ENCODE measurements around the gene UBL7. TPM values are rescaled to one million over a fixed set of nuclear protein-coding genes. Genes with fewer than 3 reads are reported as not detected.

The UBL7 gene
- total RNA-seq, 1 experiment from 2014 or later = 73.9 TPM

- 0 out of 2 replicates have a peak, but pooled peaks cover 6% of the 10 kb centered on the region for H3K4me1 ChIP-seq (replicated peaks; ENCODE audit: insufficient read depth)
- H2AFZ ChIP-seq = no peak overlapping the region
- no peaks in the 10 kb centered on the region for H3K36me3 ChIP-seq (ENCODE audit: low read depth)
- H3K27me3 ChIP-seq (ENCODE audit: insufficient read depth, low read depth) = no peaks in the 10 kb centered on the region
- BruUV-seq (replicated peaks) = no TSS peak
- H3K27ac ChIP-seq = no peak overlapping the region
- DNase-seq = no peak
- H3K9me3 ChIP-seq (ENCODE audit: insufficient read depth, low read depth) = no peaks in the 10 kb centered on the region
- no peaks in the 10 kb centered on the region for H3K9me2 ChIP-seq (ENCODE audit: insufficient read depth)
- TF ChIP-seq CTCF (conservative IDR thresholded peaks at IDR 0.05) (no peak), EZH2 (IDR thresholded peaks at IDR 0.05; ENCODE audit: low read depth) (no peak)
- intact Hi-C loops (cut with micrococcal nuclease; ENCODE audit: unreplicated experiment) = loop anchor here (1.0 to 2.0 kb wide), 3 partner anchors 56 to 194 kb away; no protein-coding TSS in a partner anchor
- CTCF ChIA-PET = interaction anchor here (0.6 to 0.7 kb wide), 3 partner anchors 10 to 56 kb away, joined by 4 to 5 read pairs (median 5); no protein-coding TSS in a partner anchor
- H4K20me1 ChIP-seq (ENCODE audit: insufficient read depth) = no peaks in the 10 kb centered on the region
- no peaks in the 10 kb centered on the region for H3K79me2 ChIP-seq (ENCODE audit: low read depth)
- no peak overlapping the region for H3K4me3 ChIP-seq
- POLR2A ChIA-PET (ENCODE audit: unreplicated experiment) = interaction anchor here (0.6 to 0.8 kb wide), 2 partner anchors 41 to 49 kb away, joined by 3 read pairs; no protein-coding TSS in a partner anchor
- H3K4me2 ChIP-seq = no peak overlapping the region
- no peaks in the 10 kb centered on the region for H3F3A ChIP-seq (ENCODE audit: insufficient read depth, low read depth)
Measured at GRCh38 chr15:74438206-74438605, 22.8 kb downstream of the UBL7 start.

DNA sequence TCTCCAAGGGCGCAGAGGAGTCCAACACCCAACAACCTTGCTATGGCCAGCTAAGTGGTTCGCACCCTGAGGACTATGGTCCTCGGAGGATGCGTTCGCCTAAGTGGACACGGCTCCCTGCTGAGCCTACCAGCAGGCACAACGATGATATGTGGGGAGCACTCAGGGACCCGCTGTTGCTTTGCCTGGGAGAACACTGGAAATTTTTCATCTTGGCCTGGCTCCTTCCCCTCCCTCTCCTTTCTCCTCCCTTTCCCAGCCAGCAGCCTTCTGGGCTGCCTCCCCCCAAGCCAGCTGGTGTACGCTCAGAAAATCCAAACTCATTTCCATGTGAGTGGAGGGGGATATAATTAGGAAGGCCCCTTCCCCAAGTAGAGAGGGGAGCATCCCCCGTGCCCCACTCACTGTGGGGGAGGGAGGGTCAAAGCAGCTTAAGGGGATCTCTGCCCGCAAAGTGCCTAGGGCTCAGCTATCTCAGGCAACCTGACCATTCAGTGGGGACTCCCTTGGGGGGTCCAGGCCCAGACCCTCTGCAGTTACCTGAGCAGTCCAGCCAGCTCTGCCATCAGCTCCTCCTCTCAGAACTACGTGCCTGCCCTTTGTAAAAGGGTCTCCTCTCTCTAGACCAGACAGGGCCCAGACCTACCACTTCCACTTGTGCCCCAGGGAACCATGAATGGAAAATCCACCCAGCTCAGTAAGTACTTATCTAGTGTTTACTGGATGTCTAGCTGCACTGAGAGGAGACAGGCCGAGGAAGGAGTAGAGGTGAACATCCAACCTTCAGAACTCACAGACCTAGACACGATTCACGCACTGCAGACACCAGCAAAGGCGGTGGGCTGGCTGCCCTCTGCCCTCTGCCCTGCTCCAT is 26.5 kb downstream of the UBL7 start:
- no peaks in the 10 kb centered on the region for H3K27me3 ChIP-seq (ENCODE audit: insufficient read depth, low read depth)
- no peak for DNase-seq
- no peak for TF ChIP-seq CTCF (conservative IDR thresholded peaks at IDR 0.05)
- no peaks in the 10 kb centered on the region for H3K9me3 ChIP-seq (ENCODE audit: insufficient read depth, low read depth)
- H3K79me2 ChIP-seq (ENCODE audit: low read depth) = peaks cover 33% of the 10 kb centered on the region
- H3F3A ChIP-seq (ENCODE audit: insufficient read depth, low read depth) = no peaks in the 10 kb centered on the region
- TSS peak; percentile 94 for BruUV-seq (replicated peaks)
- peak overlapping the region; percentile 83 for H3K4me2 ChIP-seq
- H4K20me1 ChIP-seq (ENCODE audit: insufficient read depth) = no peaks in the 10 kb centered on the region
- intact Hi-C loops (cut with micrococcal nuclease; ENCODE audit: unreplicated experiment) = no loop called here
- peaks cover 6% of the 10 kb centered on the region; the same call in 1 of the 2 replicates for H3K4me1 ChIP-seq (replicated peaks; ENCODE audit: insufficient read depth)
- H3K36me3 ChIP-seq (ENCODE audit: low read depth) = no peaks in the 10 kb centered on the region
- no peak overlapping the region for H3K27ac ChIP-seq
- H3K4me3 ChIP-seq = peak overlapping the region; percentile 69; the same call in 1 of the 2 replicates
- no peaks in the 10 kb centered on the region for H3K9me2 ChIP-seq (ENCODE audit: insufficient read depth)
- no peak overlapping the region for H2AFZ ChIP-seq
- POLR2A ChIA-PET (ENCODE audit: unreplicated experiment) = interaction anchor here (0.7 to 0.9 kb wide), 2 partner anchors 38 to 54 kb away, joined by 4 to 8 read pairs; no protein-coding TSS in a partner anchor
- CTCF ChIA-PET = interaction anchor here (0.6 to 1.1 kb wide), 2 partner anchors 46 to 52 kb away, joined by 3 to 8 read pairs; no protein-coding TSS in a partner anchor

GRCh38 chr15:74433592-74434262 is 27.2 kb downstream of the UBL7 start, which contains the start of gene SEMA7A:
SEMA7A (minus strand) TSS chr15:74433958; CDS start chr15:74433918, 40 bp downstream.
- H3K4me3 ChIP-seq = peak within 1 kb of the TSS; percentile 69
- ChIA-PET POLR2A (ENCODE audit: unreplicated experiment) (interaction anchor here (0.9 to 1.0 kb wide), 2 partner anchors 37 to 49 kb away, joined by 8 to 19 read pairs; no protein-coding TSS in a partner anchor), CTCF (interaction anchor here (1.1 kb wide), 1 partner anchor 51 kb away, joined by 3 read pairs; no protein-coding TSS in a partner anchor)
- H3K4me2 ChIP-seq = peak within 1 kb of the TSS; percentile 83
- intact Hi-C loops (cut with micrococcal nuclease; ENCODE audit: unreplicated experiment) = loop anchor here (1.0 kb wide), 1 partner anchor 10 kb away; no protein-coding TSS in a partner anchor
- peaks cover 6% of the 10 kb centered on the region; the same call in 1 of the 2 replicates for H3K4me1 ChIP-seq (replicated peaks; ENCODE audit: insufficient read depth)
- no peak within 1 kb of the TSS for H3K27ac ChIP-seq
- peak; percentile 39 to 80 for DNase-seq
- TSS peak; percentile 45 for BruUV-seq (replicated peaks)
- no peaks in the 10 kb centered on the region for H3K27me3 ChIP-seq (ENCODE audit: insufficient read depth, low read depth)
- TF ChIP-seq CTCF (conservative IDR thresholded peaks at IDR 0.05) (no peak), EZH2 (IDR thresholded peaks at IDR 0.05; ENCODE audit: low read depth) (no peak)
- no peaks in the 10 kb centered on the region for H3K9me3 ChIP-seq (ENCODE audit: insufficient read depth, low read depth)
- H4K20me1 ChIP-seq (ENCODE audit: insufficient read depth) = no peaks in the 10 kb centered on the region
- H2AFZ ChIP-seq = no peak within 1 kb of the TSS
- H3K79me2 ChIP-seq (ENCODE audit: low read depth) = peaks cover 37% of the 10 kb centered on the region
- no peaks in the 10 kb centered on the region for H3K36me3 ChIP-seq (ENCODE audit: low read depth)
- H3F3A ChIP-seq (ENCODE audit: insufficient read depth, low read depth) = no peaks in the 10 kb centered on the region
- H3K9me2 ChIP-seq (ENCODE audit: insufficient read depth) = no peaks in the 10 kb centered on the region
